ENCODE measurements around the gene PRB2.
"Not testable (repeated sequence)": the region's sequence is repeated elsewhere in the genome, so short reads cannot be mapped to it uniquely, and the experiment has no call there.

PRB2 gene

DNA sequence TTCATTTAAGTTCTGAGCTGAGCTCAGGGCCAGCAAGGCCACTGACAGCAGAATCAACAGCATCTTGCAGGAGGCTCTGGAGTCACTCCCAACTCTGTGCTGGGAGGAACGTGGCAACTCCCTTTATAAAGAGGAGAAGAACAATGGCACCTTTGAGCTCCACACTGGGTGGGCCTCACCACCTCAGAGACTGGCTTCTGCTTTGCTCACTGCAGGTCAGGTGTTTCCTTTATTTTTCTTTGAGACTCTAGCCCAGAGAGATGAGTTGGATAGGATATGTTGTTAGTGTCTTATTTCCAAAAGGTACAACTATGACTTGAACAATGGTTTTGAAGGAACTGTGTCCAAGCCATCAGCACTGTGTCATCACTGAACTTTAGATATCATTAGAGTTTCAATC is at the start of gene PRB2:
Gene PRB2 (minus strand): TSS at position 101 of the 400 bp plus-strand sequence. CDS start 38 bp downstream, at position 63.
- H3K9ac ChIP-seq (ENCODE audit: low read depth, low read length); H3K9me3 ChIP-seq (ENCODE audit: control insufficient read depth, insufficient read depth, low read length); H3K36me3 ChIP-seq (ENCODE audit: insufficient read depth, low read length); H3K4me1 ChIP-seq (ENCODE audit: insufficient read depth, low read length): not testable (repeated sequence)

DNA sequence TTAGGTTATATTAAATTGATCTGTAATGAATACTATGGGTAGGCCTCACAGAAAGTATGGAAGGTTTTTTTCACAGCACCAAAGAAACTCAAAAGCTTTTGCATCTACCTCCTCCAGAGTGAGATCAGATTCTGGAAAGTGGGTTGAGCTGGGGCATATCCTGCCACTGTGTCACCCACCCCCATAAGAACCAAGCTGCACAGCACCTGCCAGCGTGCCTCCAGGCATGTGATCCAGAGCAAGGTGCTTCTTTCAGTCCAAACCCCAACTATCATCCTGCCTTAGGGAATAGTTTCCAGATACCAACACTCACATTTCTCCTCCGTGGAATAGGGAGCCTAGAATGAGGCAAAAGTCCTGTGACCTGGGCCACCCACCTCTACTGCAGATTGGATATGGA is 42.6 kb upstream of the PRB2 start:
- H3K36me3 ChIP-seq (ENCODE audit: insufficient read depth, low read length) = no peaks in the 10 kb centered on the region
- peaks cover 7% of the 10 kb centered on the region; the same call in 1 of the 2 replicates for H3K4me1 ChIP-seq (ENCODE audit: insufficient read depth, low read length)
- H3K9ac ChIP-seq (ENCODE audit: low read depth, low read length) = no peak overlapping the region
- H3K9me3 ChIP-seq (ENCODE audit: control insufficient read depth, insufficient read depth, low read length) = no peaks in the 10 kb centered on the region

DNA sequence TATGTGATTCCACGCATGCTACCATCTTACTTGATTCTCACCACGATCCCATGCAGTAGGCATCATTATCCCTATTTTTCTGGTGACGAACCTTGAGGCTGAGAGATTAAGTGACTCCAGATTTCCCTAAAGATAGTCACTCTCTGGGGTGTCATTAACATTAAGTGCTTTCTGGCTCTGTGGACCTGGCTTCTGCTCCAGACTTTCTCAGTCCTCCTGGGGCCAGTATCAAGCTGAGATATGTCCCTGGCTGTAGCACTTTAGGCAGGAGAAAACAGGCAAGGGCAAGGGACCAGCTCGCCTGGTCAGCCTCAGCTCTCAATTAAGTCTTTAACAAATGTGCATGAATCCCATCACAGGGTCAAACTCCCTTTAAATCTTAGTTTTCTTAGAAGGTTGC is 38.3 kb upstream of the PRB2 start:
- no peak overlapping the region for H3K9ac ChIP-seq (ENCODE audit: low read depth, low read length)
- peaks cover 9% of the 10 kb centered on the region; the same call in 1 of the 2 replicates for H3K4me1 ChIP-seq (ENCODE audit: insufficient read depth, low read length)
- no peaks in the 10 kb centered on the region for H3K36me3 ChIP-seq (ENCODE audit: insufficient read depth, low read length)
- no peaks in the 10 kb centered on the region for H3K9me3 ChIP-seq (ENCODE audit: control insufficient read depth, insufficient read depth, low read length)

DNA sequence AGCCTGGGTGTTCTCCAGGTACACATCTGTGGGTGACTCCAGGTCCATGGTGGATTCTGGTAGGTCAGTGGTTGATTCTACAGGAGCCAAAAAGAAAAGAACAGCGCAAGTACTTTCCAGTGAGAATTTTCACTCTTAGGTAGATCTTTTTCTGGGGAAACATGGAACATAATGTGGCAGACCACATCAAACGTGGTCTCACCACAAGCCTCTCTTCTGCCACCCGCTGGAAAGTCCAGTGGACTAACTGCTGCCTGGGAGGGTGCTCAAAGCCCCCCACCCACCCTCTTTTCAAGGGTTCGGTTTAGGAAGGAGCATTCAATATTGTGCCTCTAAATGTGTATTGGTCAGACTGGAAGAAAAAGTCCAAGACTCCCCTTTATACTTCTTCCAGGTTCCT is 36.1 kb upstream of the PRB2 start:
- H3K36me3 ChIP-seq (ENCODE audit: insufficient read depth, low read length) = no peaks in the 10 kb centered on the region
- no peak overlapping the region for H3K9ac ChIP-seq (ENCODE audit: low read depth, low read length)
- no peaks in the 10 kb centered on the region for H3K9me3 ChIP-seq (ENCODE audit: control insufficient read depth, insufficient read depth, low read length)
- H3K4me1 ChIP-seq (ENCODE audit: insufficient read depth, low read length) = peaks cover 9% of the 10 kb centered on the region; the same call in 1 of the 2 replicates

DNA sequence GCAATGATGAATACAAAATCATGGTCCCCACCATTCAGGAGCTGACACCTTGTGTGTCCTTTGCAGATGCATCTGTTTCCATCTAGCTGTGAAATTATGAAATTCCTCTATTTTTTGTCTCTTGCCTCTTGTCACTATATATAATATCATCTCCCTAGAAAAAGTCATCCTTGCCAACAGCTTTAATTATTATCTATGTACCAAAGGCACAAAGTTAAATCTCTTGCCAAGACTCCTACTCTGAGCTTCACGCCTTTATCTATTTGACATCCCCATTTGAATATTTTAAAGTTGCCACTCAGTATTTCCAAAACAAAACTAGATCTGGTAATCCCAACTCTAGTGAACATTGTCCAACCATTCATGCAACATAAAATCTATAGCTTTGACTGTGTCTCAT is 32.0 kb upstream of the PRB2 start:
- no peaks in the 10 kb centered on the region; the same call in 1 of the 2 replicates for H3K36me3 ChIP-seq (ENCODE audit: insufficient read depth, low read length)
- no peaks in the 10 kb centered on the region for H3K9me3 ChIP-seq (ENCODE audit: control insufficient read depth, insufficient read depth, low read length)
- no peaks in the 10 kb centered on the region for H3K4me1 ChIP-seq (ENCODE audit: insufficient read depth, low read length)
- no peak overlapping the region for H3K9ac ChIP-seq (ENCODE audit: low read depth, low read length)

DNA sequence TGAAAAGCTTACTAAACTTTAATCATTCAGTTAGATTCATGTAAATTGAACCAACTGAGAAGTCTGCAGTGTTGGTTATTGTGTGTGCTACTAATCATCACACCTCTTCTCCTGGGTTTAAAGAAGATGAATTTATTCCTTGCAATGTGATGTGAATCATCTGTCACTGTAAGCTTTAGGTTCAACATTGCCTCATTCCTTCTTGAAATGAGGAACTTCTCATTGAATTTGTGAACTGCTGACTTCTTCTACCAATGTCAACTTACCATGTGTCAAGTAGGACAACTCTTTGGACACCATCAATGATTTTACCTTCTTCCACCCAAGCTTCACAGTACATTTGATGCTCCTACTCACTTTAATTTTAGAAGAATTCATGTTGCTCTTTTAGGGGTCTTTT is 17.4 kb upstream of the PRB2 start:
- no peaks in the 10 kb centered on the region for H3K4me1 ChIP-seq (ENCODE audit: insufficient read depth, low read length)
- no peaks in the 10 kb centered on the region for H3K36me3 ChIP-seq (ENCODE audit: insufficient read depth, low read length)
- H3K9ac ChIP-seq (ENCODE audit: low read depth, low read length) = no peak overlapping the region
- 0 out of 2 replicates have a peak, but pooled peaks cover 6% of the 10 kb centered on the region for H3K9me3 ChIP-seq (ENCODE audit: control insufficient read depth, insufficient read depth, low read length)

DNA sequence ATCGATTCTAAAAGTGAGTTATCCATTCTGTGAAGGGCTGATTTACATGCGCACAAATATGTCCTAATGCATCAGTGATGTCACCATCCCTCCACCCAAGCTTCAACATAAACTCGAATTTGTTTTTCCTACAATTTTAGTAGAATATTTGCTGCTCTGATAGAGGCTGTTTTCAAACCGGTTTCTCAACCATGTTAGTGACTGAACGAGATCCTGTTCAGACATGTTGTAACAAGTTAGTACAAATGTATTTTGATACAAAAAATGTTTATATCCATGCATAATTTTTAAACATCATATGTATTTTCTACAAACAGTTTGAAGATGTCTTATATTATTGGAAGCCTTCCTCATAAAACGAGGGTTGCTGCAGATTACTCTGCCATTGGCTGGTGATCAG is 12.7 kb upstream of the PRB2 start:
- no peaks in the 10 kb centered on the region for H3K9me3 ChIP-seq (ENCODE audit: control insufficient read depth, insufficient read depth, low read length)
- H3K9ac ChIP-seq (ENCODE audit: low read depth, low read length) = no peak overlapping the region
- H3K4me1 ChIP-seq (ENCODE audit: insufficient read depth, low read length) = no peaks in the 10 kb centered on the region
- no peaks in the 10 kb centered on the region for H3K36me3 ChIP-seq (ENCODE audit: insufficient read depth, low read length)

DNA sequence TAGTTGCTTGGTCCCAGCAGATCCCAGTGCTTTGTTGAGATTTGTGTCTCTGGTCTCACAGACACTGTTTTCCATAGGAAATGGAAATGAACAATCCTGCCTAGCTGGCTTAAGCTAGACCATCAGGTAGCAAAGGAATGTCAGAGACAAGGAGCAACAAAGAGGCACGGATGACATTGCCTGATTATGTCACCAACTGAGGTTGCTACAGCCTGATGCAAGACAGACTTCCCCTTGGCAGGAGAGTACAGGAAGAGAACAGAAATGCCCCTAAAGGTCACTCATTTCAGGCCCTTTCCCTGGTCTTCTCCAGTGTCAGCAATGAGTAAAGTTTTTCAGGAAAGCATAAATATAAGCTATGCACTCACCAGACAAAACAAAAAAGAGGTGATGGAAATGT is 2.0 kb upstream of the PRB2 start:
- no peaks in the 10 kb centered on the region for H3K4me1 ChIP-seq (ENCODE audit: insufficient read depth, low read length)
- H3K9me3 ChIP-seq (ENCODE audit: control insufficient read depth, insufficient read depth, low read length) = no peaks in the 10 kb centered on the region
- no peaks in the 10 kb centered on the region for H3K36me3 ChIP-seq (ENCODE audit: insufficient read depth, low read length)
- no peak overlapping the region for H3K9ac ChIP-seq (ENCODE audit: low read depth, low read length)

DNA sequence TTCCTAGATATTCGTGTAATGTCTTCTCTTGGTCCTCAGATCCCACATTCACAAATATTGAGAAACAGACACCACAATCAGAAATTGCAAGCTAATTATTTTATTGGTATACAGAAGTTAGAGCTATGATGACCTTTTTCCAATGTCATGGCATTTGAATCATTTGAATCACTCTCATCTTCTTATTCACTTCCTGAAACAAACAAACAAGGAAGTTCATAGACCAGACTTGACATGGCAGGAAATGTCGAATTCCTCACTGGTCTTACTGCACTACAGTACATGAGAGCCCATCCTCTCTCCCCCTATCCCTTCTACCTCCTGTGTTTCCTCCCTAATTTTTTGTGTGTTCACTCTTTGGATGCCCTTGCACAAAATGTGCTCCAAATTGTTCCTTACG is 3.9 kb downstream of the PRB2 start:
- not testable (repeated sequence) for H3K4me1 ChIP-seq (ENCODE audit: insufficient read depth, low read length); H3K9ac ChIP-seq (ENCODE audit: low read depth, low read length); H3K9me3 ChIP-seq (ENCODE audit: control insufficient read depth, insufficient read depth, low read length); H3K36me3 ChIP-seq (ENCODE audit: insufficient read depth, low read length)

DNA sequence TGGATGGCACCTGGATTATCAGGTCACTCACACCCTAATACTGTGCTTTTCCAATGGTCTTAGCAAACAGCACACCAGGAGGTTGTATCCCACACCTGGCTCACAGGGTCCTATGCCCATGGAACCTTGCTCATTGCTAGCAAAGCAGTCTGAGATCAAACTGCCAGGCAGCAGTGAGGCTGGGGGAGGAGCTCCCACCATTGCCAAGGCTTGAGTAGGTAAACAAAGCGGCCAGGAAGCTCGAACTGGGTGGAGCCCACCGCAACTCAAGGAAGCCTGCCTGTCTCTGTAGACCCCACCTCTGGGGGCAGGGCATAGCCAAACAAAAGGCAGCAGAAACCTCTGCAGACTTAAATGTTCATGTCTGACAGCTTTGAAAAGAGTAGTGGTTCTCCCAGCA is 17.9 kb downstream of the PRB2 start:
- not testable (repeated sequence) for H3K36me3 ChIP-seq (ENCODE audit: insufficient read depth, low read length); H3K9ac ChIP-seq (ENCODE audit: low read depth, low read length); H3K4me1 ChIP-seq (ENCODE audit: insufficient read depth, low read length); H3K9me3 ChIP-seq (ENCODE audit: control insufficient read depth, insufficient read depth, low read length)

DNA sequence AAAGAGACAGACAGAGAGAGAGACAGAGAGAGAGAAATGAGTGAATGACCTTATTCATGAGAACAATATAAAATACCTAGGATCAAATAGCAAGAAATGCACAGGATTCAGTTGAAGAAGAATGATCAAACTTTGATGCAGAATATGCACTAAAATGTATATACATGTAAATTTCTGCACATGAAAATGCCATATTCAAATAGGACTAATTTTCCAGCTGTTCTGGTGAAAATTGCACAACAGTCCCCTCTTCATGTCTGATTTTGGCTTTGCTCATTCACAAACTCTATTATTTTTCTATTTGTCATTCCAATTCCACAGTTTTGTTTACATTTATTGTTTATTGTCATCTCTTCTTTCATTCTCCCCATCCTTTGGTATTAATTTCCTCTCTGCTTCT is 34.2 kb downstream of the PRB2 start:
- Histone ChIP-seq H3K9ac (ENCODE audit: low read depth, low read length) (no peak overlapping the region), H3K9me3 (ENCODE audit: control insufficient read depth, insufficient read depth, low read length) (no peaks in the 10 kb centered on the region), H3K4me1 (ENCODE audit: insufficient read depth, low read length) (no peaks in the 10 kb centered on the region), H3K36me3 (ENCODE audit: insufficient read depth, low read length) (no peaks in the 10 kb centered on the region)

DNA sequence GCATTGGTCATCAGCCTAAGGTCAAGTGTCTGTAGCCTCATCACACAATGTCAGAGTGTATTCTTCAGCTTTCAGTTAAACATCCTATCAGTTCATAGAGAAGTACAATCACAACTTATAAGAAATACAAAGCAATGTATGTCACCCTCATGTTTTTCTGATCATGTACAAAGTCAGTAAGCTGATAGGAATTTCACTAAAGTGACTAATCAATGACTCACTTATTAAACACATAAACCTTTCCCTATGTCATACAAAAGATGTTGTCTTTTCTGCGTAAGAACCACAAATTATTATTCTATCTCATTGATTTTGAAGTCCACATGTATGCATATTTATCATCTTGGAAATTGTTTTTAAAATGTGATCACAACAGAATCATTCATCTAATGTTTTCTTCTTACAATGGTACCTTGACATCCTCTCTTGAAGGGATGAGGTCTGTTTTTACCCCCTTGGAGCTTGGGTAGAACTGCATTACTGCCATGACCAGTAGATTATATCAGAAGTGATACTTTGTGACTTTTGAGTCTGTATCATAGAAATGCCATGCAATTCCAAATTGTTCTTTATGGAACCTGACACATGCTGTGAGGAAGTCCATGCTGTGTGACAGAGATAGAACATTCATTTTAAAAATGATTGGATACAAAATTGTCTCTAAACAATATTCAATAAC is 35.0 kb downstream of the PRB2 start:
- H3K4me1 ChIP-seq (ENCODE audit: insufficient read depth, low read length); H3K36me3 ChIP-seq (ENCODE audit: insufficient read depth, low read length); H3K9me3 ChIP-seq (ENCODE audit: control insufficient read depth, insufficient read depth, low read length); H3K9ac ChIP-seq (ENCODE audit: low read depth, low read length): not testable (repeated sequence)

DNA sequence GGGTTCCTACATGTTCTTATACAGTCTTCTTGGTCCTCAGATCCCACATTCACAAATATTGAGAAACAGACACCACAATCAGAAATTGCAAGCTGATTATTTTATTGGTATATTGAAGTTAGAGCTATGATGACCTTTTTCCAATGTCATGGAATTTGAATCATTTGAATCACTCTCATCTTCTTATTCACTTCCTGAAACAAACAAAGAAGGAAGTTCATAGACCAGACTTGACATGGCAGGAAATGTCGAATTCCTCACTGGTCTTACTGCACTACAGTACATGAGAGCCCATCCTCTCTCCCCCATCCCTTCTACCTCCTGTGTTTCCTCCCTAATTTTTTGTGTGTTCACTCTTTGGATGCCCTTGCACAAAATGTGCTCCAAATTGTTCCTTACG is 43.6 kb downstream of the PRB2 start:
- not testable (repeated sequence) for H3K9ac ChIP-seq (ENCODE audit: low read depth, low read length); H3K4me1 ChIP-seq (ENCODE audit: insufficient read depth, low read length); H3K36me3 ChIP-seq (ENCODE audit: insufficient read depth, low read length); H3K9me3 ChIP-seq (ENCODE audit: control insufficient read depth, insufficient read depth, low read length)

DNA sequence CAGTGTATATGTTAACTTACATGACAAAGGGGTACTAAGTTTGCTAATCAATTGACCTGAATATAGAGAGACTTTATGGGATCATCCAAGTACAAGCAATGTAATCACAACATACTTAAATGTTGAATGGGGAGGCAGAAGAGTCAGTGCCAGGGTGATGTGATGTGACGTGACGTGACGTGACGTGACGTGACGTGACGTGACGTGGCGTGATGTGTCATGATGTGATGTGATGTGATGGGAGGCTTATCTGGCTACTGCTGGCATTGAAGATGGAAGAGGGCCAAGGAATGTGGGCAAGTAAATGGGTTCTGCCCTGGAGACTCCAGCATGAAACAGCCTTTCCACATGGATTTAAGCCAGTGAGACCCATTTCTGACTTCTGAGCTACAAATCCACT is 46.9 kb downstream of the PRB2 start:
- H3K4me1 ChIP-seq (ENCODE audit: insufficient read depth, low read length) = no peaks in the 10 kb centered on the region
- H3K36me3 ChIP-seq (ENCODE audit: insufficient read depth, low read length) = no peaks in the 10 kb centered on the region
- H3K9me3 ChIP-seq (ENCODE audit: control insufficient read depth, insufficient read depth, low read length) = no peaks in the 10 kb centered on the region
- no peak overlapping the region for H3K9ac ChIP-seq (ENCODE audit: low read depth, low read length)

DNA sequence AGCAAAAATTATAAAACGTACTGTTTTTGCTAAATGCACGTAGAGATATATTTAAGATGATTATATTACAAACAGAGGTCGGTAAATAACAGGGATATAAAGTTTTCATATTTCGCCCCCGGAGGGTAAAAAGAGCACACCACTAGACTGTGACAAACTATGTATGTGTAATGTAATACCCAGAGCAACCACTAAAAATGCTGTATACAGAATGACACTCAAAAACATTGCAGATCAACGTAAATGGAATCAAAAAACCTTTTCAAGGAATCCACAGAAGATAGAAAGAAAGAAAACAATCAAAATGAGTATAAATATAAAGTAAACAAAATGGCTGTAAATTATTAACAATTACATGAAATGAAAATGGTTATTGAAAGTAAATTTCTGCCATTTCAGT is 47.6 kb downstream of the PRB2 start:
- no peak overlapping the region for H3K9ac ChIP-seq (ENCODE audit: low read depth, low read length)
- no peaks in the 10 kb centered on the region for H3K36me3 ChIP-seq (ENCODE audit: insufficient read depth, low read length)
- no peaks in the 10 kb centered on the region for H3K9me3 ChIP-seq (ENCODE audit: control insufficient read depth, insufficient read depth, low read length)
- no peaks in the 10 kb centered on the region for H3K4me1 ChIP-seq (ENCODE audit: insufficient read depth, low read length)

DNA sequence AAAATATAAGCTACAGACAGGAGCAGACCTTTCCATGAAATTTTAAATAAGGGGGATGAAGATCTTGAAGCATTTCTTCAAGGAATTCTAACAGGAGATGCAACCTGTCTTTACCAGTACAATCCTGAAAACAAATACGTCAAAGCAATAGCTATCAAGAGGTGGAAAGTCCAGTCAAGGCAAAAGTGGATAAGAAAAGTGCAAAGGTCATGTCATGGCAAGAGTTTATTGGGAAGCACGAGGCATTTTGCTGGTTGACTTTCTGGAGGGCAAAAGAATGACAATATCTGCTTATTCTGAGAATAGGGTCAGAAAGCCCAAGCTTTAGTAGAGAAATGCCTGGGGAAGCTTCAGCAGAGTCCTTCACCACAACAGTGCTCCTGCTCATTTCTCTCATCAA is 50.9 kb downstream of the PRB2 start:
- Histone ChIP-seq H3K4me1 (ENCODE audit: insufficient read depth, low read length) (no peaks in the 10 kb centered on the region), H3K36me3 (ENCODE audit: insufficient read depth, low read length) (no peaks in the 10 kb centered on the region), H3K9me3 (ENCODE audit: control insufficient read depth, insufficient read depth, low read length) (no peaks in the 10 kb centered on the region), H3K9ac (ENCODE audit: low read depth, low read length) (no peak overlapping the region)

Measured in ES-I3 (cell line).